Measurements from ENCODE around the gene MYL5.

The MYL5 gene

DNA sequence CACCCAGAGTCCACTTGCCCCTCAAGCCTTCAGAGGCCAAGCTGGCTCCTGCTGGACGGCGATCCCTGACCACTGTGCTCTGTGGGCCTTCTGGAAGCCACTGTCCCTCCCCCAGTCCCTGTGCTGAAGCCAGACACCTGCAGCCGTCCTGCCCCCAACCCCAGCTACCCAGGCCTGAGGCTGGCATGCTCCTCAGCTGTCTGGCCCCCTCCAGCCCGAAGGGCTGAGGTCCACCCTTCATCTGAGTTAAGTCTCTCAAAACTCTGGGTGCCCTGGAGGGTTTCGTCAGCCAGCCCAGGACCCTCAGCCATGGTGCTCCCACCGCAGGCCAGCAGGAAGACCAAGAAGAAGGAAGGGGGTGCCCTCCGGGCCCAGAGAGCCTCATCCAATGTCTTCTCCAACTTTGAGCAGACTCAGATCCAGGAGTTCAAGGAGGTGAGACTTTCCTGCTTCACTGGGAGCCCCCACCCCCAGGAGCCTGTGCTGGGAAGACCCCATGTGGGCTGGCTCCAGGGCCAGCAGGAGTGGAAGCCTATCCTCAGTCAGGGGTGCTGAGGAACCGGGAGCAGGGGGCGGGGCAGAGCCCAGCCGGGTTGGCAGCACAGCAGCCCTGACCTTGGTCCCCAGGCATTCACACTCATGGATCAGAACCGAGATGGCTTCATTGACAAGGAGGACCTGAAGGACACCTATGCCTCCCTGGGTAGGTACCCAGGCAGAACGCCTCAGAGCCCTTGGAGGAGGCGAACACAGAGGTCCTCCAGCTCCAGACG lies 4.2 kb downstream of the MYL5 start:
- no peak for DNase-seq

DNA sequence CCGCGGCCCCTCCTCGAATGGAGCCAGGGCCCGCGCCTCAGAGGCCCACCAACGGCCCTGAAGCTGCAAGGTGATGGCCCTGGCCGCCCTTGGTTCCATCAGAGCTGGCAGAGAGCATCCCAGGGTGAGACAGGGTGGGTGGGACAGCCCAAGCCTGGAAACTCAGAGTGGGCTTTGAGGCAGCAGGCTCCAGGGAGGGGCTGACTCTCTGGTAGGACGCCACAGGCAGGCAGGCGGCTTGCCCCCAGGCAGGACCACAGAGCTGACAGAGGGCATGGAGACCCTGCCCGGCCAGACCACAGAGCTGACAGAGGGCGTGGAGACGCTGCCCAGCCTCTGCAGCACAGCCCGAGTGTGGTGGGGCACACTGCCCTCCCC lies 4.8 kb downstream of the MYL5 start:
- peaks cover 21% of the 10 kb centered on the region for H4K20me1 ChIP-seq (ENCODE audit: insufficient read depth, low read length)
- no peak overlapping the region for H3K4me2 ChIP-seq (ENCODE audit: insufficient read depth, low read length)
- H3K9me3 ChIP-seq (ENCODE audit: insufficient read depth, low read length, severe bottlenecking) = no peaks in the 10 kb centered on the region
- H3K27ac ChIP-seq (ENCODE audit: low read length) = no peak overlapping the region
- H3K4me3 ChIP-seq (ENCODE audit: low read depth in 1 of 2, low read length in 2 of 2) = no peak overlapping the region
- H3K27me3 ChIP-seq (ENCODE audit: insufficient read depth, low read length, poor library complexity) = no peaks in the 10 kb centered on the region
- DNase-seq (no peak), ATAC-seq (ENCODE audit: insufficient read depth, low read depth) (no peak)
- H3K79me2 ChIP-seq (ENCODE audit: insufficient read depth, low read length) = peaks cover 13% of the 10 kb centered on the region
- H3K9ac ChIP-seq (ENCODE audit: low read depth, low read length) = no peak overlapping the region
- TF ChIP-seq EZH2 (IDR thresholded peaks at IDR 0.05; ENCODE audit: borderline replicate concordance, low read depth, low read length, severe bottlenecking) = no peak
- TF ChIP-seq CTCF (IDR thresholded peaks at IDR 0.05; ENCODE audit: borderline replicate concordance, extremely low read depth, low read length, poor library complexity, severe bottlenecking) = no peak
- H3K36me3 ChIP-seq (ENCODE audit: insufficient read depth, low read length) = no peaks in the 10 kb centered on the region; the same call in 1 of the 2 replicates
- no peak overlapping the region for H2AFZ ChIP-seq (ENCODE audit: low read depth, low read length)
- H3K4me1 ChIP-seq (ENCODE audit: insufficient read depth, low read length) = peaks cover 39% of the 10 kb centered on the region

More for the DNA sequence above, 4.2 kb downstream of the MYL5 start:
- H3K9me3 ChIP-seq (ENCODE audit: insufficient read depth, low read length, severe bottlenecking) = no peaks in the 10 kb centered on the region
- no peak for TF ChIP-seq EZH2 (IDR thresholded peaks at IDR 0.05; ENCODE audit: borderline replicate concordance, low read depth, low read length, severe bottlenecking)
- peaks cover 16% of the 10 kb centered on the region for H3K79me2 ChIP-seq (ENCODE audit: insufficient read depth, low read length)
- no peak overlapping the region for H3K4me3 ChIP-seq (ENCODE audit: low read depth in 1 of 2, low read length in 2 of 2)
- H3K36me3 ChIP-seq (ENCODE audit: insufficient read depth, low read length) = no peaks in the 10 kb centered on the region; the same call in 1 of the 2 replicates
- H3K9ac ChIP-seq (ENCODE audit: low read depth, low read length) = no peak overlapping the region
- peaks cover 40% of the 10 kb centered on the region for H3K4me1 ChIP-seq (ENCODE audit: insufficient read depth, low read length)
- peaks cover 18% of the 10 kb centered on the region for H4K20me1 ChIP-seq (ENCODE audit: insufficient read depth, low read length)
- no peak for ATAC-seq (ENCODE audit: insufficient read depth, low read depth)
- H3K4me2 ChIP-seq (ENCODE audit: insufficient read depth, low read length) = no peak overlapping the region
- no peaks in the 10 kb centered on the region for H3K27me3 ChIP-seq (ENCODE audit: insufficient read depth, low read length, poor library complexity)
- H3K27ac ChIP-seq (ENCODE audit: low read length) = no peak overlapping the region
- no peak overlapping the region for H2AFZ ChIP-seq (ENCODE audit: low read depth, low read length)

GRCh38 chr4:679629-680028 lies 5.3 kb downstream of the MYL5 start:
- H3K27ac ChIP-seq (ENCODE audit: low read length) = no peak overlapping the region

More at GRCh38 chr4:679629-680028, 5.3 kb downstream of the MYL5 start:
- no peaks in the 10 kb centered on the region for H3K9me3 ChIP-seq (ENCODE audit: insufficient read depth, low read length, severe bottlenecking)
- no peak overlapping the region for H3K9ac ChIP-seq (ENCODE audit: low read depth, low read length)
- no peak overlapping the region for H2AFZ ChIP-seq (ENCODE audit: low read depth, low read length)
- H3K36me3 ChIP-seq (ENCODE audit: insufficient read depth, low read length) = no peaks in the 10 kb centered on the region; the same call in 1 of the 2 replicates
- no peak for DNase-seq
- no peak overlapping the region for H3K4me2 ChIP-seq (ENCODE audit: insufficient read depth, low read length)
- peaks cover 10% of the 10 kb centered on the region for H3K79me2 ChIP-seq (ENCODE audit: insufficient read depth, low read length)
- H3K4me1 ChIP-seq (ENCODE audit: insufficient read depth, low read length) = peaks cover 39% of the 10 kb centered on the region
- H3K4me3 ChIP-seq (ENCODE audit: low read depth in 1 of 2, low read length in 2 of 2) = no peak overlapping the region
- TF ChIP-seq CTCF (IDR thresholded peaks at IDR 0.05; ENCODE audit: borderline replicate concordance, extremely low read depth, low read length, poor library complexity, severe bottlenecking) (no peak), EZH2 (IDR thresholded peaks at IDR 0.05; ENCODE audit: borderline replicate concordance, low read depth, low read length, severe bottlenecking) (no peak)
- peaks cover 21% of the 10 kb centered on the region for H4K20me1 ChIP-seq (ENCODE audit: insufficient read depth, low read length)
- ATAC-seq (ENCODE audit: insufficient read depth, low read depth) = no peak
- H3K27me3 ChIP-seq (ENCODE audit: insufficient read depth, low read length, poor library complexity) = no peaks in the 10 kb centered on the region
